DND-41 (cell line): ENCODE results near the gene CYP27B1.

Experiments used
- ATAC-seq: fragments of 200-7000 bp; cut with Tn5 transposase; 3 replicates; pipeline ENCODE4 v1.9.1; 2021; ENCODE audit warnings: low read depth; ENCODE audit not compliant: insufficient read depth
- DNase-seq: peaks from one replicate; pipeline ENCODE4 v3.0.0-alpha.2; 2020
- H2AFZ ChIP-seq: 2 replicates; pipeline ENCODE4 v1.6.0; 2012; ENCODE audit warnings: low read depth, low read length
- H3K27ac ChIP-seq: 2 replicates; pipeline ENCODE4 v1.5.1; 2012; ENCODE audit warnings: low read length, inconsistent platforms
- H3K27me3 ChIP-seq: fragments of 200-600 bp; sonication (generic); 2 replicates; pipeline ENCODE4 v1.6.0; 2012; ENCODE audit warnings: low read length, mild to moderate bottlenecking, inconsistent platforms; ENCODE audit not compliant: insufficient read depth, poor library complexity
- H3K36me3 ChIP-seq: 2 replicates; pipeline ENCODE4 v1.5.1; 2012; ENCODE audit warnings: low read length, inconsistent platforms; ENCODE audit not compliant: insufficient read depth
- H3K4me1 ChIP-seq: 2 replicates; pipeline ENCODE4 v1.5.1; 2012; ENCODE audit warnings: mild to moderate bottlenecking, low read length; ENCODE audit not compliant: insufficient read depth
- H3K4me2 ChIP-seq: 2 replicates; pipeline ENCODE4 v1.6.0; 2012; ENCODE audit warnings: mild to moderate bottlenecking, moderate library complexity, low read length, inconsistent platforms; ENCODE audit not compliant: insufficient read depth
- H3K4me3 ChIP-seq, 2 experiments: fragments of 200-600 bp in 1 of 2; shearing (Covaris generic) in 1 of 2; 2 replicates each; pipeline ENCODE4 v1.5.1; 2012 to 2016; ENCODE audit warnings: inconsistent platforms in 2 of 2, low read length in 2 of 2, mild to moderate bottlenecking in 2 of 2, low read depth in 1 of 2, moderate library complexity in 1 of 2
- H3K79me2 ChIP-seq: 2 replicates; pipeline ENCODE4 v1.6.0; 2012; ENCODE audit warnings: low read length, inconsistent platforms; ENCODE audit not compliant: insufficient read depth
- H3K9ac ChIP-seq: 2 replicates; pipeline ENCODE4 v1.6.0; 2012; ENCODE audit warnings: low read depth, mild to moderate bottlenecking, inconsistent platforms, low read length, moderate library complexity
- H3K9me3 ChIP-seq: 2 replicates; pipeline ENCODE4 v1.5.1; 2012; ENCODE audit warnings: low read length, moderate library complexity, mild to moderate bottlenecking, inconsistent platforms; ENCODE audit not compliant: insufficient read depth, severe bottlenecking
- H4K20me1 ChIP-seq: 2 replicates; pipeline ENCODE4 v1.6.0; 2012; ENCODE audit warnings: low read length; ENCODE audit not compliant: insufficient read depth
- EZH2 ChIP-seq: IDR thresholded peaks from 3 replicates; pipeline ENCODE4 v1.6.1; 2012; ENCODE audit warnings: borderline replicate concordance, low read depth, mild to moderate bottlenecking, moderate library complexity, low read length, inconsistent platforms; ENCODE audit not compliant: severe bottlenecking
- TF ChIP-seq, protein P1 (sequence below): IDR thresholded peaks from 2 replicates; pipeline ENCODE4 v1.5.1; 2012; ENCODE audit warnings: borderline replicate concordance, low read length, moderate library complexity, mild to moderate bottlenecking; ENCODE audit not compliant: poor library complexity, severe bottlenecking; ENCODE audit errors: extremely low read depth

The CYP27B1 gene, protein sequence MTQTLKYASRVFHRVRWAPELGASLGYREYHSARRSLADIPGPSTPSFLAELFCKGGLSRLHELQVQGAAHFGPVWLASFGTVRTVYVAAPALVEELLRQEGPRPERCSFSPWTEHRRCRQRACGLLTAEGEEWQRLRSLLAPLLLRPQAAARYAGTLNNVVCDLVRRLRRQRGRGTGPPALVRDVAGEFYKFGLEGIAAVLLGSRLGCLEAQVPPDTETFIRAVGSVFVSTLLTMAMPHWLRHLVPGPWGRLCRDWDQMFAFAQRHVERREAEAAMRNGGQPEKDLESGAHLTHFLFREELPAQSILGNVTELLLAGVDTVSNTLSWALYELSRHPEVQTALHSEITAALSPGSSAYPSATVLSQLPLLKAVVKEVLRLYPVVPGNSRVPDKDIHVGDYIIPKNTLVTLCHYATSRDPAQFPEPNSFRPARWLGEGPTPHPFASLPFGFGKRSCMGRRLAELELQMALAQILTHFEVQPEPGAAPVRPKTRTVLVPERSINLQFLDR

DNA sequence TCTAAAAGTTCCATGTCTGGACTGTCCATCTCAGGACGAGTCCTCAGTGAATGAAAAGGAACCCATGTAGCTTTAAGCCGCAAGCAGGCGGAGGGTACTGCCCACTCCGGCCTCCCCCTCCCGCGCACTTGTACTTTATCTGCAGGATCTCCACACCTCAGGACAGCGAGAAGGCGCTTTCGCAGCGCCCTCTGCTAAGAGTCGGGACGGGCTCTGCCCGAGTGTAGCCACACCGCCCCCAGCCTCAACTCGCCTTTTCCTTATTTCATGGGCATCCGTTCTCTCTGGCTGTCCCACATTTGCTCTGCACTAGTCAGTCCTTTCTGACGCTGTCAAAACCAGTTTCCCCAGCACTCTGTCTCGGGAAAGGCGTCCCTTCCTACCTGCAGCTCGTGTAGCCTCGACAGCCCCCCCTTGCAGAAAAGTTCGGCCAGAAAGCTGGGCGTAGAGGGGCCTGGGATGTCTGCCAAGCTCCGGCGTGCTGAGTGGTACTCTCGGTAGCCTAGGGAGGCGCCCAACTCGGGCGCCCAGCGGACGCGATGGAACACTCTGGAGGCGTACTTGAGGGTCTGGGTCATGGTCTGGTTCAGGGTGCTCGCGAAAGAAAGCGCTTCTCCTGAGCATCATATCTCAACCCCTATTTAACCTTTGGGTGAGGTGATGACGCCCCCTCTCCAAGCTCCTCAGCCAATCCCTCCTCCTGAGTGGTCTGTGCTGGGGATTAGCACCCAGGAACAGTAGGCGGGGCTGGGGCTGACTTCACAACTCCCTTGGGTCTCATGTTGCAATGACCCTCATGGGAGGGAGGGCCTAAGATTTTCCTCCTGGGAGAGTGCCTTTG, at the start of gene CYP27B1:
CYP27B1 (minus strand) TSS at position 615 of the 841 bp plus-strand sequence; CDS start at position 578, 37 bp downstream.
- Histone ChIP-seq H3K4me2 (no peak within 1 kb of the TSS), H3K9ac (peak within 1 kb of the TSS; percentile 6; the same call in 1 of the 2 replicates), H3K27ac (no peak within 1 kb of the TSS), H2AFZ (no peak within 1 kb of the TSS), H3K9me3 (no peaks in the 10 kb centered on the region), H3K4me3 (no peak within 1 kb of the TSS), H4K20me1 (no peaks in the 10 kb centered on the region), H3K79me2 (peaks cover 10% of the 10 kb centered on the region), H3K27me3 (no peaks in the 10 kb centered on the region), H3K4me1 (peaks cover 12% of the 10 kb centered on the region), H3K36me3 (peaks cover 29% of the 10 kb centered on the region)
- DNase-seq, result no peak
- no peak for ATAC-seq
- TF ChIP-seq, protein P1, sequence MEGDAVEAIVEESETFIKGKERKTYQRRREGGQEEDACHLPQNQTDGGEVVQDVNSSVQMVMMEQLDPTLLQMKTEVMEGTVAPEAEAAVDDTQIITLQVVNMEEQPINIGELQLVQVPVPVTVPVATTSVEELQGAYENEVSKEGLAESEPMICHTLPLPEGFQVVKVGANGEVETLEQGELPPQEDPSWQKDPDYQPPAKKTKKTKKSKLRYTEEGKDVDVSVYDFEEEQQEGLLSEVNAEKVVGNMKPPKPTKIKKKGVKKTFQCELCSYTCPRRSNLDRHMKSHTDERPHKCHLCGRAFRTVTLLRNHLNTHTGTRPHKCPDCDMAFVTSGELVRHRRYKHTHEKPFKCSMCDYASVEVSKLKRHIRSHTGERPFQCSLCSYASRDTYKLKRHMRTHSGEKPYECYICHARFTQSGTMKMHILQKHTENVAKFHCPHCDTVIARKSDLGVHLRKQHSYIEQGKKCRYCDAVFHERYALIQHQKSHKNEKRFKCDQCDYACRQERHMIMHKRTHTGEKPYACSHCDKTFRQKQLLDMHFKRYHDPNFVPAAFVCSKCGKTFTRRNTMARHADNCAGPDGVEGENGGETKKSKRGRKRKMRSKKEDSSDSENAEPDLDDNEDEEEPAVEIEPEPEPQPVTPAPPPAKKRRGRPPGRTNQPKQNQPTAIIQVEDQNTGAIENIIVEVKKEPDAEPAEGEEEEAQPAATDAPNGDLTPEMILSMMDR, result no peak
- TF ChIP-seq EZH2, result no peak

DNA sequence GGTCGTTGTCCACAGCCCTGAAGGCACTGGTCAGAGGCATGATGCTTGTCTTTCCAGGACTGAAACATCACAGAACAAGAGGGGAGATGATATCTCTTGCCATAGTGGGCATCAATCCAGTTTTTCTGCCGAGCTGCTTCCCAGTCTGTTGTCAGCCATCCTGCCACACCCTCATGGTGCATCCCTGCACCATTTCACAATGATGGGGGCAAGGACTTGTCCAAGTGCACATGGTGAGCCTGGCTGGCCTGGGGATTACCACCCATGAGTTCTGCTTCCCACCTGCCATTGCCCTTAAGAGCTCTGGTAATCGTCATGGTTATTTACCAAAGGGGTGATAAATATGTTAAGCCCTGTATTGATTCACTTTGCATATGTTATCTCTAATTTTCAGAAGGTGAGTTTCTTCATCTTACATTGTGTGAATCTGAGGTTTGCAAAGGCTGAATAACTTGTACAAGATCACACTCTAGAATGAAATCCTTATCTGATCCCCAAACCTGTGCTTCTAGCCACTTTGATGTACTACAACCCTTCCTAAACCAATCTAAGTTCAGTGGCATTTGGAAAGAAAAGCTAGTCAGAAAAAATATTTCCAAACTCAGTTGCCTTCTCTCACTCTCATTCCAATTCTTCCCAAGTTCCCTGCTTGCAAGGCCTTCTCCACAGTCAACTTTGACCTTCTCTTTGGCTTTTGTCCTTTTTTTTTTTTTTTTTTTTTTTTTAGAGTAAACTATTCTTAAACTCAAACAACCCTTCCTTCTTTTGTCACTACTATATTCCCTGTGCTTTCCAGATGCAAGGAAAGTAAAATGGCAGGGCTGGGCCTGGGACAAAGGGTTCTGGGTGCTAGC, 49.4 kb upstream of the CYP27B1 start:
- Histone ChIP-seq H3K27me3 (no peaks in the 10 kb centered on the region), H3K36me3 (peaks cover 3% of the 10 kb centered on the region; the same call in 1 of the 2 replicates), H4K20me1 (0 out of 2 replicates have a peak, but pooled peaks cover 3% of the 10 kb centered on the region), H3K4me1 (no peaks in the 10 kb centered on the region), H3K4me3 (no peak overlapping the region), H3K27ac (no peak overlapping the region), H3K9ac (no peak overlapping the region), H2AFZ (no peak overlapping the region), H3K4me2 (no peak overlapping the region), H3K79me2 (no peaks in the 10 kb centered on the region), H3K9me3 (no peaks in the 10 kb centered on the region)
- DNase-seq, result no peak
- ATAC-seq, result no peak
- TF ChIP-seq EZH2, result no peak
- TF ChIP-seq, protein P1, result no peak

DNA sequence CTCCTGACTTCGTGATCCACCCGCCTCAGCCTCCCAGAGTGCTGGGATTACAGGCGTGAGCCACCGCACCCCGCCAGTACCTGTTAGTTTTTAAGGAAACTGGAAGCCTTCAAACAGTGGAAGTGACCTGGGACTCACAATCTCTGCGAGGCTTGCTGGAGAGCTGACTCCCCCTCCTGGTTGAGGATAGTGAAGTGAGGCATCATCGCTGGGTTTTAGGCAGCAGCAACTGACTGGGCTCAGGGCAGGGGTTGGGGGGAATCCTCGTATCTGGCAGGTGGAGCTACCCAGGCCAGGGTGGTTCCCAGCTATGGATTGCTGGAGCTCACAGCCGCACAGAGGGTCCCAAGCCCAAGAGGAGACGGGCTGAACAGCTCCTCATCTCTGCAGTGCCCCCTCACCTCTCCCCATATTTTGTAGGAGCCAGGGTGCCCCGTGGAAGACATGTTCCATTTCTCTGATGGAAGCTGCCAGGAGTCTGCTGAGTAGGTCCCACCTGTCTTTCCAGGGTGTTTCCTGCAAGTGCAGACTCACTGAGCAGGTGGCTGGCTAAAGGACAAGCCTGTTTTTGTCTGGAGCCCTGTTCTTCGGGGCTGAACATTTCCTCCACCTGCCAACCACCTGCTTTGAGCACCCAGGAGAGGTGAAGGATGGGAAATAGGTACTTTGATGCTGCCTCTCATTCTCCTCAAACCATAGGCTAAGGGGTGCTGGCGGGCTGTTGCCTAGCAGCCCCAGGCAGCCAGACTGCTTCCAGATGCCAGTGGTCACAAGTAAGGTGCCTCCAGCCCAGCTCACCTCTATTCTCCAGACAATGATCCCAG, 48.5 kb upstream of the CYP27B1 start:
- Histone ChIP-seq H2AFZ (no peak overlapping the region), H3K4me1 (no peaks in the 10 kb centered on the region), H3K4me3 (no peak overlapping the region), H3K9ac (no peak overlapping the region), H3K36me3 (no peaks in the 10 kb centered on the region), H3K27me3 (no peaks in the 10 kb centered on the region), H4K20me1 (no peaks in the 10 kb centered on the region), H3K27ac (no peak overlapping the region), H3K79me2 (no peaks in the 10 kb centered on the region), H3K4me2 (no peak overlapping the region), H3K9me3 (no peaks in the 10 kb centered on the region)
- ATAC-seq (0 out of 3 replicates have a peak, but pooled peaks have one; percentile 30), DNase-seq (no peak)
- TF ChIP-seq, protein P1, result peak; percentile 22
- no peak for TF ChIP-seq EZH2
